ENCODE data around the gene SPINK4. TPM values are rescaled to one million over a fixed set of nuclear protein-coding genes. Genes with fewer than 3 reads are reported as not detected.
A peak's percentile ranks its signal among the peaks of the same experiment; 100 is the strongest.

Gene SPINK4
- total RNA-seq, 4 donors from 2014 or later = not detected

- no peak for DNase-seq (ENCODE audit: low spot score in 2 of 2)
- WGBS, 2 donors = 41 to 50% methylated on average over 3 of the region's 3 CpGs
Measured at GRCh38 chr9:33211695-33212393, 28.1 kb upstream of the SPINK4 start.

GRCh38 chr9:33220681-33221567, 19.0 kb upstream of the SPINK4 start:
- Histone ChIP-seq H3K27ac (peak overlapping the region in 1 of 4 donors; percentile 40), H3K27me3 (no peaks in the 10 kb centered on the region), H3K9me3 (no peaks in the 10 kb centered on the region), H3K36me3 (no peaks in the 10 kb centered on the region), H3K4me3 (no peak overlapping the region), H3K4me1 (peaks cover 0 to 11% (median 5%) of the 10 kb centered on the region in 4 donors)
- WGBS, 2 donors = 75 to 81% methylated on average over 13 to 14 of the region's 14 CpGs
- TF ChIP-seq CTCF (IDR thresholded peaks at IDR 0.05) (no peak), POLR2A (IDR thresholded peaks at IDR 0.05) (no peak), EP300 (IDR thresholded peaks at IDR 0.05) (no peak)
- DNase-seq (ENCODE audit: low spot score in 2 of 2) = no peak

More at GRCh38 chr9:33211695-33212393, 28.1 kb upstream of the SPINK4 start:
- TF ChIP-seq POLR2A (IDR thresholded peaks at IDR 0.05) (no peak), EP300 (IDR thresholded peaks at IDR 0.05) (no peak)
- Histone ChIP-seq H3K4me1 (no peaks in the 10 kb centered on the region), H3K36me3 (no peaks in the 10 kb centered on the region), H3K9me3 (no peaks in the 10 kb centered on the region), H3K27ac (no peak overlapping the region), H3K27me3 (no peaks in the 10 kb centered on the region), H3K4me3 (no peak overlapping the region)

- no peak for DNase-seq (ENCODE audit: low spot score in 2 of 2)
- Histone ChIP-seq H3K9me3 (no peaks in the 10 kb centered on the region), H3K27ac (no peak overlapping the region), H3K27me3 (no peaks in the 10 kb centered on the region), H3K4me3 (no peak overlapping the region), H3K36me3 (no peaks in the 10 kb centered on the region), H3K4me1 (peaks cover 0 to 14% (median 5%) of the 10 kb centered on the region in 4 donors)
- TF ChIP-seq CTCF (IDR thresholded peaks at IDR 0.05) (no peak), EP300 (IDR thresholded peaks at IDR 0.05) (no peak), POLR2A (IDR thresholded peaks at IDR 0.05) (no peak)
- WGBS, 2 donors = 87 to 93% methylated on average over 3 of the region's 3 CpGs
Measured at GRCh38 chr9:33221568-33221884, 18.4 kb upstream of the SPINK4 start.

- no peaks in the 10 kb centered on the region for H3K36me3 ChIP-seq
- H3K4me3 ChIP-seq = no peak overlapping the region
- H3K27ac ChIP-seq = no peak overlapping the region
- DNase-seq (ENCODE audit: low spot score in 2 of 2) = no peak
- TF ChIP-seq CTCF (IDR thresholded peaks at IDR 0.05) = no peak
- TF ChIP-seq EP300 (IDR thresholded peaks at IDR 0.05) = no peak
- no peak for TF ChIP-seq POLR2A (IDR thresholded peaks at IDR 0.05)
- H3K9me3 ChIP-seq = no peaks in the 10 kb centered on the region
- H3K27me3 ChIP-seq = no peaks in the 10 kb centered on the region
- H3K4me1 ChIP-seq = peaks cover 0 to 14% (median 5%) of the 10 kb centered on the region in 4 donors
- 79 to 80% methylated on average over 3 of the region's 3 CpGs for WGBS, 2 donors
Measured at GRCh38 chr9:33222031-33222430, 17.9 kb upstream of the SPINK4 start.

- Histone ChIP-seq H3K27me3 (no peaks in the 10 kb centered on the region), H3K4me1 (peaks cover 0 to 14% (median 5%) of the 10 kb centered on the region in 4 donors), H3K27ac (no peak overlapping the region), H3K9me3 (no peaks in the 10 kb centered on the region), H3K36me3 (no peaks in the 10 kb centered on the region), H3K4me3 (no peak overlapping the region)
- DNase-seq (ENCODE audit: low spot score in 2 of 2) = no peak
- WGBS, 2 donors = 71 to 74% methylated on average over 1 of the region's 1 CpG
- TF ChIP-seq CTCF (IDR thresholded peaks at IDR 0.05) (no peak), POLR2A (IDR thresholded peaks at IDR 0.05) (no peak), EP300 (IDR thresholded peaks at IDR 0.05) (no peak)
Measured at GRCh38 chr9:33223696-33224095, 16.3 kb upstream of the SPINK4 start.

All from tibial nerve (tissue), 4 donors.